IPS-20b (cell line): Measurements from ENCODE around the gene ABHD12.

ENCODE experiments used
- H3K27ac ChIP-seq: one replicate; pipeline ENCODE4 v1.5.1; 2013; ENCODE audit warnings: low read length
- H3K27me3 ChIP-seq: 2 replicates; pipeline ENCODE4 v1.6.1; 2013; ENCODE audit warnings: mild to moderate bottlenecking, low read length, inconsistent platforms; ENCODE audit not compliant: insufficient read depth
- H3K36me3 ChIP-seq: 2 replicates; pipeline ENCODE4 v1.6.1; 2013; ENCODE audit warnings: low read depth, mild to moderate bottlenecking, inconsistent platforms, low read length, moderate library complexity; ENCODE audit not compliant: insufficient read depth
- H3K4me1 ChIP-seq: 2 replicates; pipeline ENCODE4 v1.6.1; 2013; ENCODE audit warnings: mild to moderate bottlenecking, control low read depth, inconsistent platforms, low read length, moderate library complexity; ENCODE audit not compliant: insufficient read depth
- H3K4me3 ChIP-seq: 2 replicates; pipeline ENCODE4 v1.5.1; 2013; ENCODE audit warnings: mild to moderate bottlenecking, low read length, inconsistent platforms
- H3K9ac ChIP-seq: 2 replicates; pipeline ENCODE4 v1.6.1; 2013; ENCODE audit warnings: low read depth, mild to moderate bottlenecking, inconsistent platforms, low read length, moderate library complexity
- H3K9me3 ChIP-seq: 2 replicates; pipeline ENCODE4 v1.6.1; 2013; ENCODE audit warnings: mild to moderate bottlenecking, low read depth, low read length, inconsistent platforms; ENCODE audit not compliant: insufficient read depth

ABHD12 gene

DNA sequence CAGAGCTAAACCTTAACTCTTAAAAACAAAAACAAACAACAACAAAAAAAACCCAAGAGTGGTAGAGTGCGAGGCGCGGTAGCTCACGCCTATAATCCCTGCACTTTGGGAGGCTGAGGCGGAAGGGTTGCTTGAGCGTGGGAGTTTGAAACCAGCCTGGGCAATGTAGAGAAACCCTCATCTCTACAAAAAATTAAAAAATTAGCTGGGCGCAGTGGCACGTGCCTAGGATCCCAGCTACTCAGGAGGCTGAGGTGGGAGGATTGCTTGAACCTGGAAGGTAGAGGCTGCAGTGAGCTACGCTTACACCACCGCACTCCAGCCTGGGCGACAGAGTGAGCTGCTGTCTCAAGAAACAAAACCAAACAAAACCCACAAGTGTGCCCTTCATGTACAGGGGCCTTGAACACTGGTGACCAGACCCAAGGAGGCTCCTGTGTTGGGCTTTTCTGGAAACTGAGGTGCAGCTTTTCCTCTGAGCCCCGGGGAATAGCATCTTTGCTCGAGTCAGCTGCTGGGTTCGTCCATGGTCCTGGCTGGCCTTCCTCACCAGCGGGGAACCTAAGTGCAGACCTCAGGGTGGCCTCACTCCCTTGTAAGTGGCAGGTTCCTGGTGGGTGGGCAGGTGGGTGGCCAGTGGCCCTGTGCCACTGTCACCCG is 102.9 kb downstream of the ABHD12 start:
- Histone ChIP-seq H3K4me1 (no peaks in the 10 kb centered on the region), H3K9me3 (no peaks in the 10 kb centered on the region), H3K4me3 (no peak overlapping the region), H3K9ac (no peak overlapping the region), H3K27ac (no peak overlapping the region), H3K27me3 (no peaks in the 10 kb centered on the region), H3K36me3 (peaks cover 78% of the 10 kb centered on the region)

- no peak overlapping the region for H3K9ac ChIP-seq
- no peaks in the 10 kb centered on the region for H3K27me3 ChIP-seq
- H3K9me3 ChIP-seq = no peaks in the 10 kb centered on the region
- peaks cover 83% of the 10 kb centered on the region for H3K36me3 ChIP-seq
- H3K4me3 ChIP-seq = no peak overlapping the region
- no peak overlapping the region for H3K27ac ChIP-seq
- H3K4me1 ChIP-seq = no peaks in the 10 kb centered on the region
Measured at GRCh38 chr20:25286917-25287316, 103.7 kb downstream of the ABHD12 start.

- no peaks in the 10 kb centered on the region for H3K4me1 ChIP-seq
- no peaks in the 10 kb centered on the region for H3K27me3 ChIP-seq
- no peak overlapping the region for H3K27ac ChIP-seq
- no peak overlapping the region for H3K4me3 ChIP-seq
- H3K9ac ChIP-seq = no peak overlapping the region
- no peaks in the 10 kb centered on the region for H3K9me3 ChIP-seq
- peaks cover 80% of the 10 kb centered on the region for H3K36me3 ChIP-seq
Measured at GRCh38 chr20:25285856-25286798, 104.5 kb downstream of the ABHD12 start.

DNA sequence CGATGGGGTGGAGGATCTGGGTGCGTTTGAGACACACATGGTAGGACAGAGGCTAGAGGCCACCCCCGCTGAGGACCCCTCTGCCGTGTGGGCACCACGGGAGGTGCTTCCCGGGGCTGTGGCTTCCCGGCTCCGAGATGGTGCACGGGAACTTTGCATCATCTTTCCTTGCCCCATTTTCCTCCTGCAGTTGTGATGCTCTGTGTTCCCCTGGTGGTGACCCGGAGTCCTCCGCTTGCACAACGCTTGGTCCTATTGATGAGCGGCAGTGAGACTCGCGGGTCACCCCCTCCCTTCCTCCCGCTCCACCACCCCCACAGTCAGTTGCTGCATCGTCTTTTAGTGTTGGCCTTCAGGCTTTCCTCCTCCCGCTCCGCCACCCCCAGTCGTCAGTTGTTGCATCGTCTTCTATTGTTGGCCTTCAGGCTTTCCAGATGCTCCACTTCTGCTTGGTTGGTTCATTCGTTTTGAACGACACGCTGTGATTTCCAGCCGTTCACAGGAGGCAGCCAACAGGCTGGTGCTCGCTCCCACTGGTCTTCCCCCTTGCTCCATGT is 105.5 kb downstream of the ABHD12 start:
- peaks cover 82% of the 10 kb centered on the region for H3K36me3 ChIP-seq
- no peak overlapping the region for H3K4me3 ChIP-seq
- no peak overlapping the region for H3K27ac ChIP-seq
- no peaks in the 10 kb centered on the region for H3K27me3 ChIP-seq
- no peak overlapping the region for H3K9ac ChIP-seq
- no peaks in the 10 kb centered on the region for H3K4me1 ChIP-seq
- no peaks in the 10 kb centered on the region for H3K9me3 ChIP-seq

DNA sequence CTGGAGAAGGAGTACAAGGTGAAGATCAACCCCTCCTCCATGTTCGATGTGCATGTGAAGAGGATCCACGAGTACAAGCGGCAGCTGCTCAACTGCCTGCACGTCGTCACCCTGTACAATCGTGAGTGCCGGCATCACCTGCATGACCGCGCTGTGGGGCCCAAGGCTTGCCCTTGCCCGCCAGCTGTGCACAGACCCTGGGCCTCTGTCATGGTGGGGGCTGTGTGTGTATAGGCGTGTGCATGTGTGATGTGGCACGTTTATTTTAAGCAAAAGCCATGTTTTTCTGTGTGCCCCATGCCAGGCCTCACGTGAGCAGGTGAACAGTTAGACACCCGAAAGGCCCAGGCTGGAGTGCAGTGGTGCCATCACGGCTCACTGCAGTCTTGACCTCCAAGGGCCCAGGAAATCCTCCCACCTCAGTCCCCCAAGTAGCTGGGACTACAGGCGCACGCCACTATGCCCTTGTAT is 106.5 kb downstream of the ABHD12 start:
- H3K36me3 ChIP-seq = peaks cover 81% of the 10 kb centered on the region
- no peak overlapping the region for H3K9ac ChIP-seq
- no peaks in the 10 kb centered on the region for H3K27me3 ChIP-seq
- no peak overlapping the region for H3K4me3 ChIP-seq
- H3K4me1 ChIP-seq = no peaks in the 10 kb centered on the region
- no peaks in the 10 kb centered on the region for H3K9me3 ChIP-seq
- no peak overlapping the region for H3K27ac ChIP-seq

DNA sequence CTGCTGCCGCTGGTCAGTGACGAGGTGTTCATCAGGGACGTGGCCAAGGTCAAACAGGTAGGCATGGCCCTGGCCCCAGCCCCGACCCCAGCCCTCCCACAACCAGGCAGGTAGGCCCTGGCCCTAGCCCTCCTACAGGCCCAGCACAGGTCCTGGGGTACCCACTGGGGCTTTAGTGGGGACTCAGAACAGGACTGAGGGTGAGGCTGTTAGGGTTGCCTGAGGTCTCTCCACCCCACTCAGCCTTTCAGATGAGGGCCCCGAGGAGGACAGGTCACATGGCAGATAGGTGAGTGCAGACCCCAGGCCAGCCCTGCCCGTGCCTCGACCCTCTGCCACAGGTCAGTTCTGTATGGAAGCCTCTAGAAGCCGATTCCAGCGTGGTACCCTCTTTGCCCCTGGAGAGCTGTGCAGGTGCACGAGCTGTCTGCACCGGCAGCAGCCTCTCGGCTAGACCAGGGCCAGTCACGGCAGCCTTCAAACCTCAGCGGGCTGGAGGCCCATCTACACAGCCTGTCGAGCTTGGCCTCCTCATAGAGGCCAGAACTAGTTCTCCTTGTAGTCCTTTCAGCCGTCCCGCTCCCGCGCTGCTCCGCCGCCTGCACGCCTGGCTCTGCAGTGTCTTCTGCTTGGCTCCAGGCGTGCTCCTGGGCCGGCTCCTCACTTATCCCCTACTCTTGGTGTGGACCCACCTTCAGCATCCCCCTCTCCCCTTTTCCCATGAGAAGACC is 107.2 kb downstream of the ABHD12 start:
- Histone ChIP-seq H3K9ac (no peak overlapping the region), H3K27ac (no peak overlapping the region), H3K9me3 (no peaks in the 10 kb centered on the region), H3K27me3 (no peaks in the 10 kb centered on the region), H3K4me3 (no peak overlapping the region), H3K4me1 (no peaks in the 10 kb centered on the region), H3K36me3 (peaks cover 75% of the 10 kb centered on the region)

DNA sequence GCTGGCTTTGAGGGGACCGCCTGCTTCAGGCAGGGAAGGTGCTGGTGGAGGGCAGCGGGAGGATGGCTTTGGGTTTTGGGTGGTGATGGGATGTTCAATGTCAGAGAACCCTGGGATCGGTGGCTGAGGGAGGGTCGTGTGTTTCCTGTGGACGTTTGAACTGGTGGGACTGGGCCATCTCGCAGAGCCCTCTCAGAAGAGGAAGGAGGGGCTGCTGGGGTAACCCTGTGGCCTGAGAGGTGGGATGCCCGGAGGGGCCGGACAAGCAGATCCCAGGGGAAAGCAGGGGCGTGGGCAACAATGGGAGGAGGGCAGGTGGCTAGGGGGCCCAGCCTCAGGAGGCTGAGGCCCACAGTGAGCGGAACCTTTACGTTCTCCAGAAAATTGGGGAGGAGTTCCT is 107.8 kb downstream of the ABHD12 start:
- Histone ChIP-seq H3K27me3 (no peaks in the 10 kb centered on the region), H3K27ac (no peak overlapping the region), H3K36me3 (peaks cover 74% of the 10 kb centered on the region), H3K9me3 (no peaks in the 10 kb centered on the region), H3K4me1 (no peaks in the 10 kb centered on the region), H3K4me3 (no peak overlapping the region), H3K9ac (no peak overlapping the region)

GRCh38 chr20:25282034-25282781 is 108.4 kb downstream of the ABHD12 start:
- Histone ChIP-seq H3K36me3 (peaks cover 75% of the 10 kb centered on the region), H3K27ac (no peak overlapping the region), H3K4me1 (no peaks in the 10 kb centered on the region), H3K4me3 (no peak overlapping the region), H3K9ac (no peak overlapping the region), H3K9me3 (no peaks in the 10 kb centered on the region), H3K27me3 (no peaks in the 10 kb centered on the region)

DNA sequence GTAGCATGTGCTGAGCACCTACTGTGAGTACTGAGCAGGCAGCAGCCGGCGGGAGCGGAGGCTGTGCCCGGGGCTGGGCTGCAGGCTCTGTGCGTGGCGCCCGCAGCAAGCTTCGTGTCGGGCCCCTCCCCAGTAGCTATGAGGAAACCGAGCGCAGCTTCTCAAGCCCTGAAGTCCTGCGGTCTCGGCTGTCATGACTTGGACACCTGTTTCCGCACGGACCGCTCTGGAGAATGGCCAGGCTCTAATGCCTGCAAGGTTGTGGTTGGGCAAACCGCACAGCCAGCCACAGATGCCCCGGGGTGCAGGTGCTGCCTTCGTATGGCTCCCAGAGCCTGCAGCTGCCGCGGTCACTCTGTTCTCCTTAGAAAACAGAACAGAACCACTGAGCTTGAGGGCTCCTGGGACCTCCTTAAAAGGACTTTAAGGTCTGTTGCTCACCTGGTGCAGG is 109.1 kb downstream of the ABHD12 start:
- Histone ChIP-seq H3K9ac (no peak overlapping the region), H3K9me3 (no peaks in the 10 kb centered on the region), H3K27me3 (no peaks in the 10 kb centered on the region), H3K36me3 (peaks cover 76% of the 10 kb centered on the region), H3K4me3 (no peak overlapping the region), H3K4me1 (no peaks in the 10 kb centered on the region), H3K27ac (no peak overlapping the region)

DNA sequence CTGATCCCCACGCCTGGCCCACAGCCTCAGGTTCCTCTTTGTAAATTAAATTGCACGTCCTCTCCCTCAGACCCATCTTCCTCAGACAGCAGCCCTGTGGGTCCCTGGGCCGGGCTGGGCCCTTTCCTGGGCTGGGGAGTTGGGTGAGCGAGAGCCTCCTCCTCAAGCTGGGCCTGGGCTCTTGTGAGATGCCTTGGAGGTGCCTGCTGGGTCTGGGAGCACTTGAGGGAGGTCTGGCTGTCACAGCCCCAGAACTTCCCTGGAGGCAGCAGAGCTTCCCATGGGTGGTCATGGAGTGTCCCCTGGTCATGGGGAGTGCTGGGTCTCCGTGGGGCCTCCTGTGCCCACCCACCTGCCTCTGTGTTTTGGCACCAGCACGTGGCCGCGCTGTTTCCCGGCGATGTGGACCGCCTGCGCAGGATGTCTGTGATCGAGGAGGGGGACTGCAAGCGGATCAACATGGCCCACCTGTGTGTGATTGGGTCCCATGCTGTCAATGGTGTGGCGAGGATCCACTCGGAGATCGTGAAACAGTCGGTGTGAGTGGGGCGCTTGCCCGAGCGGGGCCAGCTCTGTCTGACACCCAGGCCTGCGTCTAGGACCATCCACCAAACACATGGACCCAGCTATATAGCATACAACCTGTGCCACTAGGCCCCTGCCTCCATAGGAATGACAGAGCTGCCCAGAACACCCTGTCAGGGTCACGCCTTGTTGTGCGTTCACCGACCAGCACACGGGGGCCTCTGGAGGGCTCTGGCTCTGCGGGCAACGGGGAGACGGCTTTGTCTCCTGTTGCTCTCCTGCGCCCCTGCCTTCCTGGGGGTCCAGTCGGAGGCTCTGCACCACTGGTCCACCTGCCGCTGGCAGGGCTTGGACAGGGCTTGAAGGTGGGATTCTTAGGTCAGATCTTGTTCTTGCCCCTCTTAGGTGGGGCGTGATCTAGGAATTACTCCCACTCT is 109.8 kb downstream of the ABHD12 start:
- no peaks in the 10 kb centered on the region for H3K27me3 ChIP-seq
- H3K9me3 ChIP-seq = no peaks in the 10 kb centered on the region
- no peak overlapping the region for H3K27ac ChIP-seq
- no peaks in the 10 kb centered on the region for H3K4me1 ChIP-seq
- H3K36me3 ChIP-seq = peaks cover 72% of the 10 kb centered on the region
- no peak overlapping the region for H3K4me3 ChIP-seq
- H3K9ac ChIP-seq = no peak overlapping the region
